A172 (cell line): ENCODE results near the gene PTPRG. TPM values are rescaled to one million over a fixed set of nuclear protein-coding genes. Genes with fewer than 3 reads are reported as not detected.
A peak's percentile ranks its signal among the peaks of the same experiment; 100 is the strongest.

ENCODE experiments used
- DNase-seq: peaks from one replicate; pipeline ENCODE4 v3.0.0-alpha.2; 2015; ENCODE audit warnings: low spot score
- total RNA-seq: library from RNA; depleted of rRNA; stranded (reverse); fragments of >200 nt; shearing (Covaris generic); gene quantifications from 2 replicates; pipeline ENCODE4 v1.2.3, GENCODE V29; 2014

The PTPRG gene
- total RNA-seq, 1 experiment from 2014 or later = 7.3 TPM

- no peak for DNase-seq
Measured at GRCh38 chr3:61562721-61563312, 1.4 kb downstream of the PTPRG start.

GRCh38 chr3:61563313-61564271 lies 2.2 kb downstream of the PTPRG start:
- no peak for DNase-seq

- DNase-seq = no peak
Measured at GRCh38 chr3:61564395-61565059, 3.2 kb downstream of the PTPRG start.

- DNase-seq = no peak
Measured at GRCh38 chr3:61565569-61565968, 4.2 kb downstream of the PTPRG start.

- DNase-seq = no peak
Measured at GRCh38 chr3:61568127-61568526, 6.8 kb downstream of the PTPRG start.

GRCh38 chr3:61569856-61570580 lies 8.6 kb downstream of the PTPRG start:
- no peak for DNase-seq

- DNase-seq = no peak
Measured at GRCh38 chr3:61570813-61571212, 9.4 kb downstream of the PTPRG start.

GRCh38 chr3:61571516-61572336 lies 10.4 kb downstream of the PTPRG start:
- peak; percentile 33 for DNase-seq

- DNase-seq = no peak
Measured at GRCh38 chr3:61572879-61573278, 11.5 kb downstream of the PTPRG start.

- DNase-seq = no peak
Measured at GRCh38 chr3:61573441-61573840, 12.1 kb downstream of the PTPRG start.

GRCh38 chr3:61574854-61575253 lies 13.5 kb downstream of the PTPRG start:
- DNase-seq = peak; percentile 93

GRCh38 chr3:61575893-61576292 lies 14.5 kb downstream of the PTPRG start:
- DNase-seq = no peak

GRCh38 chr3:61577760-61578159 lies 16.4 kb downstream of the PTPRG start:
- DNase-seq = no peak

- DNase-seq = no peak
Measured at GRCh38 chr3:61578667-61579367, 17.4 kb downstream of the PTPRG start.

GRCh38 chr3:61579685-61580084 lies 18.3 kb downstream of the PTPRG start:
- DNase-seq = no peak

GRCh38 chr3:61580982-61581643 lies 19.7 kb downstream of the PTPRG start:
- no peak for DNase-seq

- DNase-seq = no peak
Measured at GRCh38 chr3:61582287-61582686, 20.9 kb downstream of the PTPRG start.

- no peak for DNase-seq
Measured at GRCh38 chr3:61582846-61583245, 21.5 kb downstream of the PTPRG start.

GRCh38 chr3:61583890-61584875 lies 22.8 kb downstream of the PTPRG start:
- no peak for DNase-seq
